ENCODE measurements around the gene ADTRP. TPM values are rescaled to one million over a fixed set of nuclear protein-coding genes. Genes with fewer than 3 reads are reported as not detected.
"Not testable (repeated sequence)": the region's sequence is repeated elsewhere in the genome, so short reads cannot be mapped to it uniquely, and the experiment has no call there.

Gene ADTRP
- total RNA-seq, 2 donors from 2014 or later: 47.7 to 81.3 TPM

DNA sequence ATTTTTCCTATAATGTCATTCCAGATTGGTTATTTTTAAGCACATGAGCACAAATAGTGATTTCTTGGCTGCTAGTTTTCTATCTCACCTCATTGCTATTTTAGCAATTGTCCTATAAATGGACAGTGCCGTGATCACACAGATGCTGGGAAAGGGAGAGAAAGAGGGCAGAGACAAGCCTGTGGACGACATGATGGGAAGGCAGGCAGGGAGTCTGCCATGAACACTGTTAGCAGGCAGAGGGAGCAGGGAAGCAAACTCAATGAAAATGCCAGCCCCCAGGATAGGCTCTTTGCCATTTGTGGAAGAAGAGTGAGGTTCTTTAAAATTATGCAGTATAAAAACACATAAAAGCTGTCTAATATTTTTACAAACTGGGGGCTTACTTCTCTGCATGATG, 96.8 kb downstream of the ADTRP start:
- Mint-ChIP-seq H3K4me3 (no peak overlapping the region), H3K36me3 (ENCODE audit: low read depth) (no peaks in the 10 kb centered on the region), H3K4me1 (no peaks in the 10 kb centered on the region), H3K9me3 (peaks cover 3% of the 10 kb centered on the region), H3K27ac (no peak overlapping the region), H3K27me3 (peaks cover 3% of the 10 kb centered on the region)
- ATAC-seq (replicated peaks): no peak

DNA sequence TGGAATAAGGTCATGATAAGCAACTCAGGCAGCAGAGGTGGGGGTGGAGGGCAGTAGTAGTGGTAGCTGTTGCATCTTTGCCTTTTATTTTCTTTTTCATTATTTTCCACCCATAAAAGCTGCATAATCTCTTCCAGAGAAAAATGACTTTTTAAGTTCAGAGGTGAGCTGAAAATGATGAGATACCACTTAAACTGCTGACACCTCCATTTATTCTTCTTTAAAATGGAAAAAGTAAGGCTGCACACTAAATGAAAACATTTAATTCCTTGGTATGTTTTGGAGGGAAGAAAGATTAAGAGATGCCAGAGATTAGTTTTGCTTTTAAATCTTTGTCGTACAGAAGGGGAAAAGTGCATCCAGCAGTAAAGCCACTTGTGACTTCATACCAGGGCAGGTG, 97.2 kb downstream of the ADTRP start:
- no peak for ATAC-seq (replicated peaks)
- Mint-ChIP-seq H3K4me3 (no peak overlapping the region), H3K4me1 (no peaks in the 10 kb centered on the region), H3K36me3 (ENCODE audit: low read depth) (no peaks in the 10 kb centered on the region), H3K9me3 (peaks cover 3% of the 10 kb centered on the region), H3K27me3 (peaks cover 3% of the 10 kb centered on the region), H3K27ac (no peak overlapping the region)

DNA sequence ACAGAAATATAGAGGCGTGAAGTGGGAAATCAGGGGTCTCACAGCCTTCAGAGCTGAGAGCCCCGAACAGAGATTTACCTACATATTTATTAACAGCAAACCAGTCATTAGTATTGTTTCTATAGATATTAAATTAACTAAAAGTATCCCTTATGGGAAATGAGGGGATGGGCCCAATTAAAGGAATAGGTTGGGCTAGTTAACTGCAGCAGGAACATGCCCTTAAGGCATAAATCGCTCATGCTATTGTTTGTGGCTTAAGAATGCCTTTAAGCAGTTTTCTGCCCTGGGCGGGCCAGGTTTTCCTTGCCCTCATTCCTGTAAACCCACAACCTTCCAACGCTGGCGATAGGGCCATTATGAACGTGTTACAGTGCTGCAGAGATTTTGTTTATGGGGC, 98.1 kb downstream of the ADTRP start:
- H3K27me3 Mint-ChIP-seq; H3K9me3 Mint-ChIP-seq; H3K4me3 Mint-ChIP-seq; H3K27ac Mint-ChIP-seq; H3K36me3 Mint-ChIP-seq (ENCODE audit: low read depth); H3K4me1 Mint-ChIP-seq; ATAC-seq (replicated peaks): not testable (repeated sequence)

DNA sequence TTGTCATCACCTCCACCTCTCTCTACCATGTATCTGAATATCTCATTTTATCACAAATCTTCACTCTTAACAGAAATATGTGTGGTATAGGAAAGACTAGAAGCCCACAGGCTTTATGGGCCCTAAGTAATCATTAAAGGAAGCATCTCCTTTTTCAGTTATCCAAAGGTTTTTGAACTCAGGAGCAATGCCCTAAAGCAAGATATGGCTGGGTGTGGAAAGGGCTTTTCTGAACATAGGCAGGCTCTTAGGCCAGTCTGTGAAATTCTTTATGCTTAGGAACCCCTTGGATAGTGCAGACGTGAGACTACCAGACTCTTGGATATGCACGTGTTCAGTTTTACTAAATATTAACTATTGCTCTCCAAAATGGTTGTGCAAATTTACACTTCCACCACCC, 99.5 kb downstream of the ADTRP start:
- ATAC-seq (replicated peaks): no peak
- Mint-ChIP-seq H3K9me3 (peaks cover 3% of the 10 kb centered on the region), H3K4me1 (no peaks in the 10 kb centered on the region), H3K27ac (no peak overlapping the region), H3K4me3 (no peak overlapping the region), H3K27me3 (peaks cover 3% of the 10 kb centered on the region), H3K36me3 (ENCODE audit: low read depth) (no peaks in the 10 kb centered on the region)

DNA sequence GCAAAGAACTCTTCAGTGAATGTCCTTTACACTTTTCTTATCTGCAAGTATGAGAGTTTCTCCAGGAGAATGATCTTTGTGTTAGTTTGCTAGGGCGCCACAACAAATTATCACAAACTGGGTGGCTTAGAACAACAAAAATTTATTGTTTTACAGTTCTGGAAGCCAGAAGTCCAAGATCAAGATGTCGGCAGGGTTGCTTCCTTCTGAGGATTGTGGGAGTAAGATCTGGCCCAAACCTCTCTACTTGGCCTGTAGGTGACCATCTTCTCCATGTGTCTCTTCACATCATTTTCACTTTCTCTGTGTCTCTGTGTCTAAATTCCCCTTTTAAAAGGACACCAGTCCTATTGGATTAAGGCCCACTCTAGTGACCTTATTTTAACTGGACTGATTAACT, 103.0 kb downstream of the ADTRP start:
- no peaks in the 10 kb centered on the region for H3K4me1 Mint-ChIP-seq
- peaks cover 3% of the 10 kb centered on the region for H3K27me3 Mint-ChIP-seq

DNA sequence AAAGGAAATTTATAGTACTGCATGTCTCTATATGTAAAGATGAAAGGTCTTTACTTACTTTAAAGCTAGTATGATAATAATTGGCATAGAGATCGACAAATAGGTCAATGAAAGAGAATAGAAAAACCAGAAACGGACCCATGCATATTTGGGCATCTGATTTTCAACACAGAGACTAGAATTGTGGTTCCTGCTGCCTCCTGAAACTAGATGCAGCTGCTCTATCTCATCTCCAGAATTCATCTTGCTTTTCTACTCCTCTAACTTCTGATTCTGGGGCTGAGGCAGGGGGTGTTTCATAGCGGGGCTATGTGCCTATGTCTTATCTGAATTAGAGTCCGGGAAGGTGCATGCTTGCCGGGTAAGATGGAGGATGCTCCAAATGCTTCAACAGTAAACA, 105.9 kb downstream of the ADTRP start:
- Mint-ChIP-seq H3K27ac (no peak overlapping the region), H3K9me3 (no peaks in the 10 kb centered on the region), H3K4me1 (no peaks in the 10 kb centered on the region), H3K4me3 (no peak overlapping the region), H3K36me3 (ENCODE audit: low read depth) (no peaks in the 10 kb centered on the region), H3K27me3 (peaks cover 13% of the 10 kb centered on the region)
- ATAC-seq (replicated peaks): no peak

More for the DNA sequence above, 103.0 kb downstream of the ADTRP start:
- Mint-ChIP-seq H3K27ac (no peak overlapping the region), H3K4me3 (no peak overlapping the region), H3K36me3 (ENCODE audit: low read depth) (no peaks in the 10 kb centered on the region), H3K9me3 (no peaks in the 10 kb centered on the region)
- ATAC-seq (replicated peaks): peak; percentile 64

DNA sequence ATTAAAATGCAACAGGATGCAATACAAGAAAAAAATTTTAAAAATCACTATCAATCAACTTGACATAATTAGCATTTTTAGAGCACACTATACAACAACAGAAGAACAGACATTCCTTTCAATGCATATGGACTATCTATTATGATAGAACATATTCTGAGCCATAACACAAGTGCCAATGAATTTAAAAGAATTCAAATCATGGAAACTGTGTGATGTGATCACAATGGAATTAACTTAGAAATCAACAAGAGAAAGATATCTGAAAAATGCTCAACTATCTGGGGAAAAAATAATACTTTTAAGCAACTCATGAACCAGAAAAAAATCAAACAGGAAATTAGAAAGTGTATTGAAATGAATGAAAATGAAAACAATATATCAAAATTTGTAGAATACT, 106.3 kb downstream of the ADTRP start:
- H3K9me3 Mint-ChIP-seq: no peaks in the 10 kb centered on the region
- no peaks in the 10 kb centered on the region for H3K36me3 Mint-ChIP-seq (ENCODE audit: low read depth)
- H3K4me3 Mint-ChIP-seq: no peak overlapping the region
- H3K4me1 Mint-ChIP-seq: no peaks in the 10 kb centered on the region
- peaks cover 13% of the 10 kb centered on the region for H3K27me3 Mint-ChIP-seq
- no peak for ATAC-seq (replicated peaks)
- H3K27ac Mint-ChIP-seq: no peak overlapping the region

DNA sequence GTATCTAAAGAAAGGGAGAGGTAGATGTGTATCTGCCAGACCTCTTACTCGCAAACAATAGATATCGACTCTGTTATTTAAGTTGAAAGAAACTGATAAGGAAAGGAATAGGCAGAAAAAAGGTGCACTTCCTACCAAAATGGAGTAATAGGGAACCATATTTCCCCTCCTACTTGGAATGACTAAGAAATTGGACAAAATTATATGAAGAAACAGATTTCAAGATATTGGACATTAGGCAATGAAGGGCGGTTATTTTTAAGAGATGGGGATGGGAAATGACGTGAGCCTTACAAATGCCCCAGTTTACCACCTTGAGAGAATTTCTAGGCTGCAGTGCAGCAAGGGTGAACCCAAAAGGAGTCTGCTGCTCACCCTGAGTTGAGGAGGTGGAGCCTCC, 108.9 kb downstream of the ADTRP start:
- Mint-ChIP-seq H3K27me3 (peaks cover 17% of the 10 kb centered on the region), H3K9me3 (no peaks in the 10 kb centered on the region), H3K4me1 (peaks cover 11% of the 10 kb centered on the region), H3K4me3 (no peak overlapping the region), H3K27ac (no peak overlapping the region), H3K36me3 (ENCODE audit: low read depth) (no peaks in the 10 kb centered on the region)
- no peak for ATAC-seq (replicated peaks)

DNA sequence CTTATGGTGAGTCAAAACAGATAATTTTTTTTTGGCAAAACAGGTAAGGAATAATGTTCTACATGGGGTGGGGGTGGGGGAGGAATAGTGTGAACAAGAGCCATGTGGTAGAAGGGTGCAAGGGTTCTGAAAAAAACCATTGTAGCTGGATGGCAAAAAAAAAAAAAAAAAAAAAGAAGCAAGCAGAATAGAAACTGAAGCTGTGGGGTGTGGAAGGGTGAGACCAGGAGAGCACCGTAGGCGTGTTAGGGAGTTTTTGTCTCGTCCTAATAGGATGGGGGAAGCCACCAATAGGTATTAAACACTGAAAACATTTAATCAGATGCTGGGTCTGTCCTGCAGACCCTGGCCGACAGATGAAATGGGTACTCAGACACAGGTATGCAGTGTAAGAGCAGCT, 110.1 kb downstream of the ADTRP start:
- ATAC-seq (replicated peaks): no peak
- no peak overlapping the region for H3K27ac Mint-ChIP-seq
- H3K36me3 Mint-ChIP-seq (ENCODE audit: low read depth): no peaks in the 10 kb centered on the region
- H3K4me1 Mint-ChIP-seq: peaks cover 11% of the 10 kb centered on the region
- no peak overlapping the region for H3K4me3 Mint-ChIP-seq
- no peaks in the 10 kb centered on the region for H3K9me3 Mint-ChIP-seq
- H3K27me3 Mint-ChIP-seq: peaks cover 24% of the 10 kb centered on the region

DNA sequence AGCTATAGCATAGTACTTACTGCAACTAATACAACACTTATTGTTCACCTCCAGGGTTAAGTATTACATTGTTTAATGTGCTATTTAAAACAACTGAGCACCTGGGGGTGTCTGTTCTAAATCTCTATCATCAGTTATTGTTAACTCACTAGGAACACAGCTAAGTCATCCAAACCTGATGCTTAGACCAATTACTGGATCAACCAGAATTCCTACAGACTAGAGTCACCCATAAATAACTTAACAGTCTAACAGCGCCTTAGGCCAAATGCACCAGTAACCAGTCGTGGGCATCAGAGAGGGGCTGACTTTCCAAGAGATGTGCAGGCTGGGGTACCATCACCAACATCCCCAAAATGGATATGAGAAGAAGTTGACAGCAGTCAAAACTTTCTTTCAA, 110.7 kb downstream of the ADTRP start:
- Mint-ChIP-seq H3K4me3 (no peak overlapping the region), H3K36me3 (ENCODE audit: low read depth) (no peaks in the 10 kb centered on the region), H3K4me1 (peaks cover 11% of the 10 kb centered on the region), H3K27me3 (peaks cover 26% of the 10 kb centered on the region), H3K9me3 (no peaks in the 10 kb centered on the region), H3K27ac (no peak overlapping the region)
- ATAC-seq (replicated peaks): no peak

DNA sequence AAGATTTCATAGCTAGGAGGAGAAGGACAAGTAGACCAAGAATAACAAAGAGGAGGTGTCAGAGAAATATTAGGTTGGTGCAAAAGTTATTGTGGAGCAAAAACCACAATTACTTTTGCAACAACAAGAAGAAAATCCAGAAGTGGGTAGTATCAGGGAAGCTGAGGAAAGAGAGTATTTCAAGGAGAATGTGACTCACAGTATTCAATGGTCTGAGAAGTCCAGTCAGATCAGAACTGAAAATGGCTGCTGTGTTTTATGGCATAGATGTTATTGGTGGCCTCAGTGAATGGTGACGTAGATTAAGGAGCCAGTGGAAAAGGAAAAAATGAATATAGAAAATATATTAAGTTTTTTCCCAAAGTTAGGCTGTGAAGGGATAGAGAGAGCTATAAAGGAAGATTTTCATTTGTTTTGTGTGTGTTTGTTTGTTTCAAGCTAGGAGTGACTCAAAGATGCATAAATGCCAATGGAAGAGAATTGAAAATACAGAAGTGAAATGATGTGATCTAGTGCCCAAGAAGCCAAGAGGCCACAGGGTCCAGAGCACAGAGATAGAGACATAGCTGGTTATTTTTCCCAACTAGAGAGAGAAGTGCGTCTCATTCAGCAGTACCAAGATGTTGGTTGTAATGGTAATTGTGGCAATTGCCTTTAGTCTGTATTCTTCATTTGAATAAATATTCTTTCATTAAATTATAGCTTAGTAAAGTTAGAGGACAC, 112.8 kb downstream of the ADTRP start:
- H3K36me3 Mint-ChIP-seq (ENCODE audit: low read depth): no peaks in the 10 kb centered on the region
- ATAC-seq (replicated peaks): peak; percentile 94
- H3K27ac Mint-ChIP-seq: peak overlapping the region; percentile 73
- peaks cover 11% of the 10 kb centered on the region for H3K4me1 Mint-ChIP-seq
- no peak overlapping the region for H3K4me3 Mint-ChIP-seq
- peaks cover 27% of the 10 kb centered on the region for H3K27me3 Mint-ChIP-seq
- no peaks in the 10 kb centered on the region for H3K9me3 Mint-ChIP-seq

Other genes with a start within 250 kb of the ADTRP start
- under 1 TPM; 0.69 TPM for gene TMEM170B, start 241.1 kb downstream of the ADTRP start, total RNA-seq
- 10 to 100 TPM; 29.4 to 75.5 TPM for gene HIVEP1, start 233.5 kb upstream of the ADTRP start, total RNA-seq

All from activated T-helper 17 cell treated with anti-CD3 and anti-CD28 coated beads, Interleukin-2, amount 50 U/mL, for 72 hours (primary cell).